Measurements from ENCODE around the gene SMTN. TPM values are rescaled to one million over a fixed set of nuclear protein-coding genes. Genes with fewer than 3 reads are reported as not detected.

The SMTN gene
- total RNA-seq, result 35.7 and 49.5 TPM in 2 replicates

DNA sequence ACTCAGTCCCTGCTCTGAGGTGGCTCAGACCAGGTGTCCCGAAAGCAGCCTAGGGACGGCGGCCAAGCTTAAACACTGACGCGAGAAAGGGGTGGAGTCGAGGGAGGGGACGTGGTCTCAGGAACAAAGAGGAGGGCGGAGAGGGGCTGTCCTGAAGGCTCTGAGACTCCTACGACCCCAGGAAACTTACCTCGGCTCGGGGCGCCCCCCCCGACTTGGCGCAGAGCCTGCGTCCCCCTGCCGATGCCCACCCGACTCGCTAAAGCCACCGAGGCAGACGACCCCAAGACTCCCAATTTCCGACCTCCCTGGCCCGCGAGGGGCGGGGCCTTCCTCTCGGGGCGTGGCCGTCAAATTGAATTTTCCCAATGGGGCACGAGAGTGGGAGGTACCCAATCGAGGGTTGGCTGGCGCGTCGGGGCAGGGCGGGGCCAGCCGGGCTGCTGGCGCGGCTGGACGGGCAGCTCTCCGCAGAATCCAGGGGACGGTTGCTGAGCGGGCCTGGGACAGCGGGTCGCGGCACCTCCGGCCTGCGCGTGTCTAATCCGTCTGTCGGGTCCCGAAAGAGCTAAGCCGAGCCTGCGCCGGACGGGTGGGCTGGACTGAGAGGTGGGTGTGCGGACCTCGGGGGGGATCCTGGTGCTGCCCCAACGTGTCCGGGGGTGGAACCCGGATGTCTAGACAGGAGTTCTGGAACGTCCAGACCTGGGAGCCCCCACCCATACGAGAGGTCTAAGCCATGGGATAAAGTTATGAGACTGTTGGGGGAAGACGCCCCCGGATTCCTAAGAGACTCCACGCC lies at the start of gene SMTN:
Gene SMTN (plus strand): TSS at position 471 of the 802 bp plus-strand sequence. CDS start 1,941 bp downstream, outside the sequence.

DNA sequence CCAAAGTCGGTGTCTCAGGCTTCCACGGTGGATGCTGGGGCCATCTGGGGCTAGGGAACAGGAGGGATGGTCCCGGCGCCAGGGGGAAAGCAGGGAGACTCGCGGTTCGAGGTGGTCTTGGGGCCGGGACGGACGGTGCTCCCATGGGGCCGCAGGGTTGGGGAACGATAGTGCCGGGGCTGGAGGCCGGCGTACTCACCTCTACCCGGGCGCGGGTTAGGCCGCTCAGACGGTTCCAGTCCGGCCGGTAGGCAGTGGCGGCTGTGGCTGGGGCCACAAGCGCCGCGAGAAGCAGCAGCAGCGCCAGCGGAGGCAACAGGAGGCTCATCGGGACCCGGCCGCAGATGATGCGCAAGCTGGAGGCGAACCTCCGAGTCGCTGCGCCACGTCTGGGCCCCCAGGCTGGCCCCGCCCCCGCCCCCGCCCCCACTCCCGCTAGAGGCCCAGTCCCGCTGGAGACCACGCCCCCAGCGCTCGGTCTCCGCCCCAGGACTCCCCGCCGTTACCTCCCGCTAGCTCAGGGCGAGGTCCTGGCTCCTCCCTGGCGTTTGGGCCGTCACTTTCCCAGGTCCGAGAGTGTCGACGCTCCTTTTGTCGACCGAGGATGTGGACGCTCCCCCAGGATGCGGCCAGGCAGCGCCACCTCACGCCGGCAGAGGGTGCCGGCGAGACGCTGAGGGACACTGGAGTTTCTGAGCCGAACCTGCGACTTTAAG lies 26.2 kb downstream of the SMTN start, which contains the start of gene SELENOM:
Gene SELENOM (minus strand): TSS at position 391 of the 716 bp plus-strand sequence. CDS start 63 bp downstream, at position 328.

DNA sequence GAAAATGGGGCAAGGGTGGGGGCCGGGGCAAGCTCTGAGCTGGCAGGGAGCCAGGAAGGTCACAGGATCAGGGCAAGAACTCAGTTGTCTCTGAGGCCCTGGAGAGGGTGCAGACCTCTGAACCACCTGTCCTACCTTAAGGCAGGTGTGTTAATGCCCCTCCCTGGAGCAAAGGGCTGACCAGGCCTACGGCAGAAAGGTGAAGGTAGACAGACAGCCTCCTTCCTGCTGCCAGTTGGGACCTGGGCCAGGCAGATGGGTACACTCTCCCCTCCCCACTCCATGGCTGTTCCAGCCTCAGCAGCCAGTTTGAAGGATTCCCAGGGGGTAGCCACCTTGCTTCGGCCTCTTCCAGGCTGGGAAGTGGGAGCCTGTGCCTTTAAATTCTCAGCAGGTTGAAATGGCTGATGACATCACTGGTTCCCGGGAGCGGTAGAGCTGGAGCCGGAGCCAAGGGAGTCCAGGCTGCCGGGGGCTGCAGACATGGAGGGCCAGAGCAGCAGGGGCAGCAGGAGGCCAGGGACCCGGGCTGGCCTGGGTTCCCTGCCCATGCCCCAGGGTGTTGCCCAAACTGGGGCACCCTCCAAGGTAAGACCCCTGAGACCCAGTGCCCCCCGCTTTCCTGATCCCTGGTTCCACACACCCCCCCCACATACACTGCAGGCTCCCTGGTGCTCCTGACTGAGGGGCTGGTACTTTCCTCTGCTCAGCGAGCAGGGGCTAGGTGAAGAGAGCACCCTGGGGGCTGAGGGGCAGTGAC lies 41.6 kb downstream of the SMTN start, which contains the start of gene INPP5J:
Gene INPP5J (plus strand): TSS at position 435 of the 760 bp plus-strand sequence. CDS start 49 bp downstream, at position 484.

DNA sequence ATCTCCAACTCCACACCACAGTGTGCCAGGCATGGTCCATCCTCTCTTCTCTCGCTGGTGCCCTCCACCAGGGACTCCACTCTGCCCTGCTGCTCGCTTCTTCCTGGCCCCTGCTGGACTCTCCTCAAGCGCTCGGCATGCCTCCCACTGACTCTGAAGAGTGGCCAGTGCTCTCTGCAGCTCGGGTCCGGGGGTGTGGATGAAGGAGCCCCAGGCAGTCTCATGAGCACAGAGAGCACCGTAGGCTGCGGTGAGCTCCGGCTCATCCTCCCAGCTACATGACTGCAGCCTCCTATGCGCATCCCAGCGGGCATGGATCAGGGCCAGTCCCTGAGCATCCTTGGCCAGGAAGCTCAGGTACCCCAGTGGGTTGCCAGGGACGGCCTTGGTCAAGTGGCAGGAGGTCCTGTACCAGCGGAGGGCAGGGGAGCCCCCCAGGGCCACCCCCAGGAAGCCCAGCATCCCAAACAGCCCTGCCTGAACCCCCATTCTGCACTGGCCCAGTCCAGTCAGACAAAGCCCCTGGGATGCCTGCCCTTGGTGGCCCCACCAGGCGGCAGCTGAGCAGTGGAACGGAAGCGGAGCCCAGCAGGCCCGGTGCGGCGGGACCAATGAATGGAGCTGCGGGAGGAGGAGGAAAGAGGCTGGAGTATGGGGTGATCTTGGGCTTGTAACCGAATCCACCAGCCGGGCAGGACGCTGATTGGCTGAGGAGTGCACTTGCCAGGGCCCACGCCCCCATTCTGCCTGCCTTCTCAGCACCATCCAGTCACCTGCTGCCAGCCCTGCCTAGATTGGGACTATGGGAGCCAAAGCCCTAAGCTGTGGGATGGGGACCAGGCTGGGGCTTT lies 59.0 kb downstream of the SMTN start, which contains the start of gene PLA2G3:
Gene PLA2G3 (minus strand): TSS at position 643 of the 851 bp plus-strand sequence. CDS start 154 bp downstream, at position 489.

Other genes with a start within 250 kb of the SMTN start
- 13.2 and 20.0 TPM in 2 replicates for gene MORC2, start 112.5 kb upstream of the SMTN start, total RNA-seq
- 58.3 and 69.9 TPM in 2 replicates for gene TUG1, start 112.1 kb upstream of the SMTN start, total RNA-seq
- 59.2 and 79.7 TPM in 2 replicates for gene SELENOM, start 26.2 kb downstream of the SMTN start, total RNA-seq
- 0.43 and 0.79 TPM in 2 replicates for gene INPP5J, start 41.6 kb downstream of the SMTN start, total RNA-seq
- gene PLA2G3, start 59.2 kb downstream of the SMTN start, total RNA-seq, result not detected in 2 replicates
- gene RNF185, start 78.9 kb downstream of the SMTN start, total RNA-seq, result 29.4 and 33.1 TPM in 2 replicates
- gene LIMK2, start 131.0 kb downstream of the SMTN start, total RNA-seq, result 91.9 and 238 TPM in 2 replicates
- 3.8 and 22.0 TPM in 2 replicates for gene PIK3IP1, start 211.2 kb downstream of the SMTN start, total RNA-seq

All from placental epithelial cell (primary cell).